HepG2 (cell line): ENCODE measurements around the gene IKZF5. TPM values are rescaled to one million over a fixed set of nuclear protein-coding genes. Genes with fewer than 3 reads are reported as not detected.

Experiments
- ATAC-seq: fragments of 200-7000 bp; cut with Tn5 transposase; 3 replicates; pipeline ENCODE4 v1.9.1; 2020; ENCODE audit warnings: mild to moderate bottlenecking, moderate library complexity
- BruUV-seq: library from RNA; stranded (reverse); fragments of 400-500 nt; replicated peaks from 2 replicates; lab custom pipeline; 2021; lab: Mats Ljungman, UMichigan
- CTCF ChIA-PET: fragments of 300-600 bp; formaldehyde crosslinking; extraction: SDS; loops from one replicate; lab custom pipeline; 2021; ENCODE audit warnings: low total read pairs, inconsistent platforms, low intra/inter-chr PET ratio; lab: Yijun Ruan, JAX
- POLR2A ChIA-PET: fragments of 350-600 bp; sonication (Branson Sonifier 250); formaldehyde crosslinking; loops from one replicate; lab custom pipeline; 2020; ENCODE audit warnings: antibody characterized with exemption, inconsistent platforms; lab: Yijun Ruan, JAX
- DNase-seq: peaks from one replicate; pipeline ENCODE4 v3.0.0-alpha.2; 2015; ENCODE audit warnings: low spot score
- FAIRE-seq: peaks from 3 replicates; lab custom pipeline; 2011; peaks lifted over from hg19 to GRCh38; lab: Jason Lieb, UNC
- H2AFZ ChIP-seq: one replicate; pipeline ENCODE4 v1.6.1; 2011; ENCODE audit warnings: low read length, inconsistent platforms
- H3K27ac ChIP-seq: fragments of 300-600 bp; 3 replicates; pipeline ENCODE4 v1.8.0; 2011; ENCODE audit warnings: mixed run types, mild to moderate bottlenecking, mixed read lengths, low read length, inconsistent platforms; ENCODE audit not compliant: insufficient read depth; ENCODE audit errors: extremely low read length
- H3K27me3 ChIP-seq, 2 experiments: fragments of 200-600 bp in 1 of 2; 2 replicates in 1 of 2; 3 replicates in 1 of 2; pipeline versions ENCODE4 v1.6.0 to v1.8.0; 2011; ENCODE audit warnings: low read length in 2 of 2, mild to moderate bottlenecking in 2 of 2, moderate library complexity in 2 of 2, inconsistent platforms in 1 of 2; ENCODE audit not compliant: insufficient read depth in 2 of 2, control insufficient read depth in 1 of 2
- H3K36me3 ChIP-seq, 2 experiments: fragments of 200-600 bp in 1 of 2; replicated peaks in 1 of 2; 2 replicates in 1 of 2; 3 replicates in 1 of 2; pipeline versions ENCODE4 v1.5.1 to v1.8.0; 2011; ENCODE audit warnings: low read length in 2 of 2, inconsistent platforms in 1 of 2; ENCODE audit not compliant: insufficient read depth in 2 of 2, control insufficient read depth in 1 of 2
- H3K4me1 ChIP-seq: 2 replicates; pipeline ENCODE4 v1.5.1; 2012; ENCODE audit warnings: low read length, inconsistent platforms; ENCODE audit not compliant: insufficient read depth
- H3K4me2 ChIP-seq: 2 replicates; pipeline ENCODE4 v1.6.0; 2011; ENCODE audit warnings: low read depth, low read length, inconsistent platforms
- H3K4me3 ChIP-seq, 3 experiments: fragments of 200-600 bp in 1 of 3; sonication (generic), shearing (Covaris generic) in 1 of 3; replicated peaks in 1 of 3; 2 replicates each; pipeline ENCODE4 v1.5.1; 2011 to 2016; ENCODE audit warnings: low read length in 3 of 3, inconsistent platforms in 2 of 3, low read depth in 2 of 3, mild to moderate bottlenecking in 2 of 3, control low read depth in 1 of 3, mixed read lengths in 1 of 3; ENCODE audit not compliant: insufficient read depth in 1 of 3
- H3K79me2 ChIP-seq: one replicate; pipeline ENCODE4 v1.6.1; 2011; ENCODE audit warnings: low read length, inconsistent platforms; ENCODE audit not compliant: insufficient read depth
- H3K9ac ChIP-seq: 2 replicates; pipeline ENCODE4 v1.6.0; 2011; ENCODE audit warnings: mild to moderate bottlenecking, low read depth, low read length, inconsistent platforms; ENCODE audit not compliant: insufficient read depth
- H3K9me3 ChIP-seq: 2 replicates; pipeline ENCODE4 v1.5.1; 2012; ENCODE audit warnings: mild to moderate bottlenecking, low read length
- H4K20me1 ChIP-seq: 2 replicates; pipeline ENCODE4 v1.6.0; 2011; ENCODE audit warnings: inconsistent platforms, mild to moderate bottlenecking, low read length, moderate library complexity; ENCODE audit not compliant: insufficient read depth
- FOXP1 ChIP-seq, 2 experiments: fragments of 450-650 bp in 1 of 2; IDR thresholded peaks; 2 replicates each; pipeline ENCODE4 v1.6.1; 2017 to 2018; ENCODE audit warnings: antibody characterized with exemption in 1 of 2
- MAF1 ChIP-seq: sonication (generic); formaldehyde crosslinking; IDR thresholded peaks from 2 replicates; pipeline ENCODE4 v1.5.0; 2020; ENCODE audit warnings: missing genetic modification reagents, borderline replicate concordance
- RAD21 ChIP-seq: fragments of 450-650 bp; formaldehyde crosslinking; IDR thresholded peaks from 2 replicates; pipeline ENCODE4 v1.5.0; 2020; ENCODE audit warnings: mild to moderate bottlenecking
- ZNF230 ChIP-seq: sonication (generic); formaldehyde crosslinking; IDR thresholded peaks from 2 replicates; pipeline ENCODE4 v1.4.0; 2020; ENCODE audit warnings: mild to moderate bottlenecking, missing genetic modification reagents
- ZNF33A ChIP-seq: sonication (generic); formaldehyde crosslinking; IDR thresholded peaks from 2 replicates; pipeline ENCODE4 v1.5.1; 2020; ENCODE audit warnings: missing genetic modification reagents, mild to moderate bottlenecking, moderate library complexity, borderline replicate concordance
- ZNF644 ChIP-seq: IDR thresholded peaks from 2 replicates; pipeline ENCODE4 v1.6.1; 2016; ENCODE audit warnings: low read depth
- ZNF670 ChIP-seq: sonication (generic); formaldehyde crosslinking; IDR thresholded peaks from 2 replicates; pipeline ENCODE4 v1.8.0; 2022; ENCODE audit warnings: mild to moderate bottlenecking, missing genetic modification reagents, borderline replicate concordance
- in situ Hi-C: cut with HindIII; loops from 2 replicates; pipeline ENCODE4 v1.10.0; 2017; ENCODE audit warnings: low pct_unique_long_range_greater_than_20kb; ENCODE audit not compliant: extremely low pct_ligation_motif_present
- intact Hi-C: fragments of 100-400 bp; cut with micrococcal nuclease; formaldehyde crosslinking; loops from one replicate; pipeline ENCODE4 v1.10.0; 2022; ENCODE audit not compliant: unreplicated experiment
- polyA plus RNA-seq, 8 experiments: library from polyadenylated mRNA; depleted of rRNA in 3 of 8; stranded (reverse) in 7 of 8; unstranded in 1 of 8; fragments of >200 nt; fragmentation: Illumina TruSeq in 4 of 8; extraction: Trizol in 4 of 8; gene quantifications; 2 replicates each; pipeline versions ENCODE4 v1.2.1 to v1.2.3, GENCODE V29; 2011 to 2016; ENCODE audit warnings: low read depth in 4 of 8, missing spikeins in 1 of 8, mixed read lengths in 1 of 8; ENCODE audit not compliant: insufficient read depth in 1 of 8
- total RNA-seq, 5 experiments: library from RNA; depleted of rRNA; stranded (reverse); fragments of >200 nt; fragmentation: Illumina TruSeq; extraction: Trizol; gene quantifications; 2 replicates each; pipeline ENCODE4 v1.2.3, GENCODE V29; 2016; ENCODE audit warnings: low read depth in 1 of 5
- TF ChIP-seq, protein P1 (sequence below): sonication (generic); formaldehyde crosslinking; IDR thresholded peaks from 2 replicates; pipeline ENCODE4 v1.4.0; 2020; ENCODE audit warnings: mild to moderate bottlenecking, missing genetic modification reagents, borderline replicate concordance

The IKZF5 gene
- total and polyA plus RNA-seq, 2 of the 13 experiments (the other 11 are each of a cell fraction or from before 2014, with no cell fraction given), result 3.7 to 12.0 TPM

DNA sequence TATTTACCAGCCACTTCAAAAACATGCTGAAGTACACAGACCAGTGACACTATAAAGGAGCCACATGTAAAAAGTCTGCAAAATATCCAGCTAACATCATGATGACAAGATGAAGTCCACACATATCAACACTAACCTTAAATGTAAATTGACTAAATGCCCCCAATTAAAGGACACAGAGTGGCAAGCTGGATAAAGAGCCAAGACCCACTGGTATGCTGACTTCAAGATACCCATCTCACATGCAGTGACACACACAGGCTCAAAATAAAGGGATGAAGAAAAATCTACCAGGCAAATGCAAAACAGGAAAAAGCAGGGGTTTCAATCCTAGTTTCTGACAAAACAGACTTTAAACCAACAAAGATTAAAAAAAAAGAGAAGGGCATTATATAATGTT lies 41.7 kb downstream of the IKZF5 start:
- H2AFZ ChIP-seq, result no peak overlapping the region
- H3K36me3 ChIP-seq, result no peaks in the 10 kb centered on the region; a peak in 1 of 5 replicates
- peaks cover 19% of the 10 kb centered on the region for H3K4me1 ChIP-seq
- no peaks in the 10 kb centered on the region for H3K27me3 ChIP-seq
- BruUV-seq, result no TSS peak
- ChIA-PET CTCF (no interaction called here), POLR2A (no interaction called here)
- intact Hi-C loops (no loop called here), in situ Hi-C loops (no loop called here)
- no peak overlapping the region for H3K4me2 ChIP-seq
- H4K20me1 ChIP-seq, result no peaks in the 10 kb centered on the region
- H3K79me2 ChIP-seq, result no peaks in the 10 kb centered on the region
- no peak for ATAC-seq
- no peak overlapping the region for H3K4me3 ChIP-seq
- peaks cover 50% of the 10 kb centered on the region for H3K9me3 ChIP-seq
- TF ChIP-seq ZNF644 (no peak), ZNF670 (CRISPR knock-in tag) (no peak), FOXP1 (IDR thresholded peaks at IDR 0.05) (no peak), FOXP1 (CRISPR knock-in tag; IDR thresholded peaks at IDR 0.05) (no peak), MAF1 (CRISPR knock-in tag) (no peak), ZNF230 (CRISPR knock-in tag) (no peak), RAD21 (CRISPR knock-in tag) (no peak), ZNF33A (CRISPR knock-in tag) (no peak)
- TF ChIP-seq, protein P1, sequence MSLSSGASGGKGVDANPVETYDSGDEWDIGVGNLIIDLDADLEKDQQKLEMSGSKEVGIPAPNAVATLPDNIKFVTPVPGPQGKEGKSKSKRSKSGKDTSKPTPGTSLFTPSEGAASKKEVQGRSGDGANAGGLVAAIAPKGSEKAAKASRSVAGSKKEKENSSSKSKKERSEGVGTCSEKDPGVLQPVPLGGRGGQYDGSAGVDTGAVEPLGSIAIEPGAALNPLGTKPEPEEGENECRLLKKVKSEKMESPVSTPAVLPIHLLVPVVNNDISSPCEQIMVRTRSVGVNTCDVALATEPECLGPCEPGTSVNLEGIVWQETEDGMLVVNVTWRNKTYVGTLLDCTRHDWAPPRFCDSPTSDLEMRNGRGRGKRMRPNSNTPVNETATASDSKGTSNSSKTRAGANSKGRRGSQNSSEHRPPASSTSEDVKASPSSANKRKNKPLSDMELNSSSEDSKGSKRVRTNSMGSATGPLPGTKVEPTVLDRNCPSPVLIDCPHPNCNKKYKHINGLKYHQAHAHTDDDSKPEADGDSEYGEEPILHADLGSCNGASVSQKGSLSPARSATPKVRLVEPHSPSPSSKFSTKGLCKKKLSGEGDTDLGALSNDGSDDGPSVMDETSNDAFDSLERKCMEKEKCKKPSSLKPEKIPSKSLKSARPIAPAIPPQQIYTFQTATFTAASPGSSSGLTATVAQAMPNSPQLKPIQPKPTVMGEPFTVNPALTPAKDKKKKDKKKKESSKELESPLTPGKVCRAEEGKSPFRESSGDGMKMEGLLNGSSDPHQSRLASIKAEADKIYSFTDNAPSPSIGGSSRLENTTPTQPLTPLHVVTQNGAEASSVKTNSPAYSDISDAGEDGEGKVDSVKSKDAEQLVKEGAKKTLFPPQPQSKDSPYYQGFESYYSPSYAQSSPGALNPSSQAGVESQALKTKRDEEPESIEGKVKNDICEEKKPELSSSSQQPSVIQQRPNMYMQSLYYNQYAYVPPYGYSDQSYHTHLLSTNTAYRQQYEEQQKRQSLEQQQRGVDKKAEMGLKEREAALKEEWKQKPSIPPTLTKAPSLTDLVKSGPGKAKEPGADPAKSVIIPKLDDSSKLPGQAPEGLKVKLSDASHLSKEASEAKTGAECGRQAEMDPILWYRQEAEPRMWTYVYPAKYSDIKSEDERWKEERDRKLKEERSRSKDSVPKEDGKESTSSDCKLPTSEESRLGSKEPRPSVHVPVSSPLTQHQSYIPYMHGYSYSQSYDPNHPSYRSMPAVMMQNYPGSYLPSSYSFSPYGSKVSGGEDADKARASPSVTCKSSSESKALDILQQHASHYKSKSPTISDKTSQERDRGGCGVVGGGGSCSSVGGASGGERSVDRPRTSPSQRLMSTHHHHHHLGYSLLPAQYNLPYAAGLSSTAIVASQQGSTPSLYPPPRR, result no peak
- no peak overlapping the region for H3K9ac ChIP-seq
- H3K27ac ChIP-seq, result no peak overlapping the region
- no peak for DNase-seq
- FAIRE-seq, result no peak
